B cell (primary cell): ENCODE data around the gene STAC3. TPM values are rescaled to one million over a fixed set of nuclear protein-coding genes. Genes with fewer than 3 reads are reported as not detected.

Experiments used
- ATAC-seq: fragments of 200-7000 bp; cut with Tn5 transposase; one replicate; pipeline ENCODE4 v1.10.0; 2021; ENCODE audit warnings: low read depth, mild to moderate bottlenecking, moderate number of reproducible peaks, moderate library complexity
- CTCF ChIA-PET: fragments of 350-600 bp; sonication (Branson Sonifier 250); formaldehyde crosslinking; loops from one replicate; lab custom pipeline; 2021; ENCODE audit warnings: antibody characterized with exemption, inconsistent platforms; lab: Charles Lee
- POLR2A ChIA-PET: fragments of 350-600 bp; sonication (Branson Sonifier 250); formaldehyde crosslinking; loops from one replicate; lab custom pipeline; 2021; ENCODE audit warnings: antibody characterized with exemption; lab: Charles Lee
- DNase-seq: peaks from one replicate; pipeline ENCODE4 v3.0.0; 2013
- H2AFZ ChIP-seq: 2 replicates; pipeline ENCODE4 v1.6.1; 2012; ENCODE audit warnings: mild to moderate bottlenecking, low read depth, low read length; ENCODE audit not compliant: insufficient read depth, poor library complexity, severe bottlenecking
- H3K27ac ChIP-seq, 2 donors: 1 replicate in 1 of 2; 2 replicates in 1 of 2; pipeline ENCODE4 v1.5.1; 2012 to 2013; ENCODE audit warnings: low read length in 2 of 2, mild to moderate bottlenecking in 2 of 2, moderate library complexity in 1 of 2
- H3K27me3 ChIP-seq, 4 experiments: fragments of 200-600 bp in 1 of 4; sonication (generic) in 1 of 4; replicated peaks in 1 of 4; 1 replicate in 2 of 4; 2 replicates in 2 of 4; pipeline versions ENCODE4 v1.6.1 to v1.7.0; 2013 to 2016; ENCODE audit warnings: low read length in 3 of 4, mild to moderate bottlenecking in 2 of 4, mixed read lengths in 1 of 4, moderate library complexity in 1 of 4; ENCODE audit not compliant: insufficient read depth in 4 of 4, control insufficient read depth in 3 of 4; ENCODE audit errors: control extremely low read depth in 1 of 4
- H3K36me3 ChIP-seq, 2 experiments: replicated peaks in 1 of 2; 1 replicate in 1 of 2; 2 replicates in 1 of 2; pipeline versions ENCODE4 v1.6.1 to v1.7.1; 2013; ENCODE audit warnings: low read length in 1 of 2; ENCODE audit not compliant: insufficient read depth in 2 of 2, control insufficient read depth in 1 of 2; ENCODE audit errors: control extremely low read depth in 1 of 2, extremely low read depth in 1 of 2
- H3K4me1 ChIP-seq, 2 donors: fragments of 200-600 bp in 1 of 2; sonication (generic) in 1 of 2; 1 replicate in 1 of 2; 2 replicates in 1 of 2; pipeline versions ENCODE4 v1.5.1 to v1.6.1; 2013 to 2017; ENCODE audit warnings: low read length in 2 of 2; ENCODE audit not compliant: control insufficient read depth in 2 of 2, insufficient read depth in 2 of 2
- H3K4me2 ChIP-seq: replicated peaks from 2 replicates; pipeline ENCODE3; 2012; ENCODE audit warnings: mild to moderate bottlenecking, low read depth, low read length; ENCODE audit not compliant: poor library complexity, severe bottlenecking
- H3K4me3 ChIP-seq, 5 experiments: fragments of 200-600 bp in 1 of 5; sonication (generic) in 1 of 5; 1 replicate in 3 of 5; 2 replicates in 2 of 5; pipeline versions ENCODE4 v1.5.1 to v1.7.0; 2011 to 2016; ENCODE audit warnings: low read length in 4 of 5, mild to moderate bottlenecking in 4 of 5, low read depth in 2 of 5, control low read depth in 1 of 5, moderate library complexity in 1 of 5; ENCODE audit not compliant: insufficient read depth in 1 of 5; ENCODE audit errors: control extremely low read depth in 1 of 5, extremely low read depth in 1 of 5
- H3K79me2 ChIP-seq: fragments of 200-600 bp; sonication (generic); one replicate; pipeline ENCODE4 v1.6.0; 2016; ENCODE audit warnings: low read length; ENCODE audit not compliant: control insufficient read depth, insufficient read depth
- H3K9ac ChIP-seq: fragments of 200-600 bp; sonication (generic); 2 replicates; pipeline ENCODE4 v1.6.1; 2017; ENCODE audit warnings: mild to moderate bottlenecking, low read length, moderate library complexity
- H3K9me3 ChIP-seq, 3 donors: one replicate each; pipeline versions ENCODE4 v1.6.1 to v1.7.1; 2013; ENCODE audit warnings: low read length in 2 of 3; ENCODE audit not compliant: control insufficient read depth in 2 of 3, insufficient read depth in 1 of 3; ENCODE audit errors: control extremely low read depth in 1 of 3
- H4K20me1 ChIP-seq: 2 replicates; pipeline ENCODE4 v1.6.0; 2012; ENCODE audit warnings: mild to moderate bottlenecking, low read length; ENCODE audit not compliant: insufficient read depth, control insufficient read depth, poor library complexity, severe bottlenecking
- H3K27ac Mint-ChIP-seq: one replicate; pipeline ENCODE4 v1.8.0; 2021; ENCODE audit warnings: mixed read lengths
- H3K27me3 Mint-ChIP-seq: one replicate; pipeline ENCODE4 v1.8.0; 2021; ENCODE audit warnings: mixed read lengths
- H3K4me1 Mint-ChIP-seq: one replicate; pipeline ENCODE4 v1.8.0; 2021; ENCODE audit warnings: mixed read lengths
- H3K4me3 Mint-ChIP-seq: one replicate; pipeline ENCODE4 v1.8.0; 2021; ENCODE audit warnings: mixed read lengths
- H3K9me3 Mint-ChIP-seq: one replicate; pipeline ENCODE4 v1.8.0; 2022; ENCODE audit warnings: mixed read lengths; ENCODE audit not compliant: insufficient read depth
- EZH2 ChIP-seq: IDR thresholded peaks from 2 replicates; pipeline ENCODE4 v1.6.1; 2012; ENCODE audit warnings: borderline replicate concordance, low read depth, mild to moderate bottlenecking, moderate library complexity, low read length; ENCODE audit not compliant: insufficient read depth, poor library complexity, severe bottlenecking
- WGBS: methylation state at CpG from one replicate; pipeline ENCODE4 v1.1.5; 2013; ENCODE audit warnings: missing lambda C conversion rate; ENCODE audit not compliant: insufficient coverage; 5-methylcytosine and 5-hydroxymethylcytosine counted together
- intact Hi-C: fragments of 100-400 bp; cut with micrococcal nuclease; formaldehyde crosslinking; loops from one replicate; pipeline ENCODE4 v1.10.0; 2022
- polyA plus RNA-seq: library from polyadenylated mRNA; depleted of rRNA; stranded (reverse); fragments of >200 nt; gene quantifications from 2 replicates; pipeline ENCODE4 v1.2.3, GENCODE V29; 2012
- total RNA-seq, 2 donors: library from RNA; stranded (reverse); fragments of 120-200 nt in 1 of 2; gene quantifications; 1 replicate in 1 of 2; 2 replicates in 1 of 2; pipeline versions ENCODE4 v1.2.3 to v1.2.4, GENCODE V29; 2013 to 2022
- TF ChIP-seq, protein P1 (sequence below): fragments of 200-600 bp; IDR thresholded peaks from one replicate; pipeline ENCODE4 v1.8.0; 2022; ENCODE audit warnings: antibody characterized with exemption, mild to moderate bottlenecking

STAC3 gene
- total and polyA plus RNA-seq, 2 donors (not counting 1 experiment from before 2014, with no cell fraction given): 4.5 to 6.2 TPM

DNA sequence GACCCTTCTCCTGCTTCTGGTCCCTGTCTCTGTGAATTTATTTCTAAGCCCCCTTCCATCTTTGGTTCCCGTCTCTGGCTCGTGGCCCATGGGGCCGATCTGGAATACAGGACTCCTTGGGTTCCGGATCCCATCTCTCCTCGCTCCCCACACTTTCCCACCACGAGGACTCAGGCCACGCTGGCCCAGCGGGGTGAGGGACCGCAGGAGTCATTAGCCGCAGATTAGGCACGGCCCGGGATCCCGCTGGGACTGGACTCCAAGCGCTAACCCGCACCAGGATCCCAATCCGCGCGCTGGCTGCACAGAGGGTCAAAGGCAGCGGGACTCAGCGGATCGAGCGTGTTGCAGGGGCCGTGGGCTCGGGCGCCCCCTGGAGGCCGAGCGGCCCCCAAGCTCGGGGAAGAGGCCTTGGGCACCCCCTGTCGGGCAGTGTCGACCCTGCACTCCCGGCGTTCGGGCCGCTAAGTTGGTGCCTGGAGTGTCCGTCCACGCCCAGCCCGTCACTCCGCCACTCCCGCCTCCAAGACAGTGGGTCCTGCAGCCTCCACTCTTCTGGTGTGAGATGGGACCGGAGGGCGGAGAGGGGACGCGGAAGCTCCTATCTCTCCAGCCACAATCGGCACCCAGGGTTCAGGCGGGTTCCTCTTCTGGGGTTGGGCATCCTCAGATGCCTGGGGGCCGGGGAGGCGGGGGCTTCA lies 12.0 kb downstream of the STAC3 start:
- Histone ChIP-seq H3K36me3 (peaks cover 0 to 5% of the 10 kb centered on the region in 2 experiments), H4K20me1 (peaks cover 8% of the 10 kb centered on the region), H2AFZ (peak overlapping the region; percentile 78), H3K4me2 (peak overlapping the region; percentile 95), H3K27me3 (peaks cover 0 to 70% (median 30%) of the 10 kb centered on the region in 4 experiments), H3K9ac (peak overlapping the region; percentile 74), H3K4me1 (peaks cover 92 to 99% of the 10 kb centered on the region in 2 donors), H3K9me3 (peaks cover 0 to 24% (median 0%) of the 10 kb centered on the region in 3 donors), H3K27ac (no peak overlapping the region), H3K4me3 (peak overlapping the region; percentile 19 to 79 (median 75)), H3K79me2 (peaks cover 12% of the 10 kb centered on the region)
- POLR2A ChIA-PET: interaction anchor here (4.8 to 11.2 kb wide), 3 partner anchors 9 to 24 kb away, joined by 18 to 110 read pairs (median 89); partner anchors contain the start of genes NXPH4 and SHMT2
- intact Hi-C loops: loop anchor here (1.0 to 10.0 kb wide), 4 partner anchors 10 to 484 kb away; partner anchors contain the start of genes PRIM1 and SHMT2
- peak overlapping the region; percentile 89 for H3K4me3 Mint-ChIP-seq
- ATAC-seq: peak; percentile 46
- WGBS: 3% methylated on average over 46 of the region's 47 CpGs
- peaks cover 92% of the 10 kb centered on the region for H3K4me1 Mint-ChIP-seq
- no peak for TF ChIP-seq EZH2
- TF ChIP-seq, protein P1, sequence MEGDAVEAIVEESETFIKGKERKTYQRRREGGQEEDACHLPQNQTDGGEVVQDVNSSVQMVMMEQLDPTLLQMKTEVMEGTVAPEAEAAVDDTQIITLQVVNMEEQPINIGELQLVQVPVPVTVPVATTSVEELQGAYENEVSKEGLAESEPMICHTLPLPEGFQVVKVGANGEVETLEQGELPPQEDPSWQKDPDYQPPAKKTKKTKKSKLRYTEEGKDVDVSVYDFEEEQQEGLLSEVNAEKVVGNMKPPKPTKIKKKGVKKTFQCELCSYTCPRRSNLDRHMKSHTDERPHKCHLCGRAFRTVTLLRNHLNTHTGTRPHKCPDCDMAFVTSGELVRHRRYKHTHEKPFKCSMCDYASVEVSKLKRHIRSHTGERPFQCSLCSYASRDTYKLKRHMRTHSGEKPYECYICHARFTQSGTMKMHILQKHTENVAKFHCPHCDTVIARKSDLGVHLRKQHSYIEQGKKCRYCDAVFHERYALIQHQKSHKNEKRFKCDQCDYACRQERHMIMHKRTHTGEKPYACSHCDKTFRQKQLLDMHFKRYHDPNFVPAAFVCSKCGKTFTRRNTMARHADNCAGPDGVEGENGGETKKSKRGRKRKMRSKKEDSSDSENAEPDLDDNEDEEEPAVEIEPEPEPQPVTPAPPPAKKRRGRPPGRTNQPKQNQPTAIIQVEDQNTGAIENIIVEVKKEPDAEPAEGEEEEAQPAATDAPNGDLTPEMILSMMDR: peak; percentile 100
- H3K9me3 Mint-ChIP-seq: no peaks in the 10 kb centered on the region
- H3K27ac Mint-ChIP-seq: peak overlapping the region; percentile 92
- peaks cover 12% of the 10 kb centered on the region for H3K27me3 Mint-ChIP-seq
- CTCF ChIA-PET: interaction anchor here (0.6 to 31.1 kb wide), 9 partner anchors 11 to 314 kb away, joined by 3 to 838 read pairs (median 5); partner anchors contain the start of genes LRP1, NXPH4, SHMT2 and STAT6
- DNase-seq: peak; percentile 93
